Measurements from ENCODE around the gene IFNAR1. TPM values are rescaled to one million over a fixed set of nuclear protein-coding genes. Genes with fewer than 3 reads are reported as not detected.

IFNAR1 gene
- total and polyA plus RNA-seq, 2 donors (not counting 1 experiment from before 2014, with no cell fraction given) = 14.8 to 55.7 TPM

DNA sequence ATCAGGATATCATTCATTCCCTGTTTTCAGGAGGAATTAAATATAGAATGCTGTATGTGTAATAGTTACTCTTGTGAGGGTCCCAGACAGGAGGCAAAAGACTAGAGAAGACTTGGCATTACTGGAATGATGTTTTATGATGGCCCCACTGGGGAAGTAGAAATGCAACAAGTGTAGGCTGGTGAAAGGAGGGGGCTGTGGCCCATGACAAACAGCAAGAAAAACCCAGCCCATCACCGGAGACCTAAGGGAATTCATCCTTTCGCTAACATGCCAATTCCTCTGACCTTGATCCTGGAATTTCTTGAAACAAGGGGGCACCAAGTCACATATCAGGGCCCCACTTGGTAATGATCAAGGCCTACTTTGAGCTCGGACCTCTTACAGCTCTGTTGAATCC, 72.9 kb downstream of the IFNAR1 start:
- Histone ChIP-seq H3K79me2 (ENCODE audit: control insufficient read depth, insufficient read depth, low read length) (no peaks in the 10 kb centered on the region), H3K27ac (ENCODE audit: low read length in 2 of 2) (no peak overlapping the region), H3K9me3 (ENCODE audit: control extremely low read depth in 1 of 3, control insufficient read depth in 2 of 3, insufficient read depth in 1 of 3, low read length in 2 of 3) (peaks cover 0 to 12% (median 0%) of the 10 kb centered on the region in 3 donors), H3K36me3 (replicated peaks in 1 of 2; ENCODE audit: control extremely low read depth in 1 of 2, control insufficient read depth in 1 of 2, extremely low read depth in 1 of 2, insufficient read depth in 2 of 2, low read length in 1 of 2) (no peaks in the 10 kb centered on the region), H4K20me1 (ENCODE audit: control insufficient read depth, insufficient read depth, low read length, poor library complexity, severe bottlenecking) (no peaks in the 10 kb centered on the region), H3K9ac (ENCODE audit: low read length) (no peak overlapping the region), H3K4me3 (ENCODE audit: control extremely low read depth in 1 of 5, extremely low read depth in 1 of 5, insufficient read depth in 1 of 5, low read depth in 2 of 5, low read length in 4 of 5) (no peak overlapping the region), H2AFZ (ENCODE audit: insufficient read depth, low read depth, low read length, poor library complexity, severe bottlenecking) (no peak overlapping the region), H3K27me3 (replicated peaks in 1 of 4; ENCODE audit: control extremely low read depth in 1 of 4, control insufficient read depth in 3 of 4, insufficient read depth in 4 of 4, low read length in 3 of 4) (no peaks in the 10 kb centered on the region), H3K4me1 (ENCODE audit: control insufficient read depth in 2 of 2, insufficient read depth in 2 of 2, low read length in 2 of 2) (peaks cover 48 to 70% of the 10 kb centered on the region in 2 donors), H3K4me2 (replicated peaks; ENCODE audit: low read depth, low read length, poor library complexity, severe bottlenecking) (no peak overlapping the region)
- Mint-ChIP-seq H3K27me3 (no peaks in the 10 kb centered on the region), H3K4me3 (no peak overlapping the region), H3K9me3 (ENCODE audit: insufficient read depth) (no peaks in the 10 kb centered on the region), H3K27ac (peak overlapping the region; percentile 60), H3K4me1 (peaks cover 62% of the 10 kb centered on the region)
- no peak for DNase-seq
- no peak for ATAC-seq (ENCODE audit: low read depth)
- 100% methylated on average over 2 of the region's 3 CpGs for WGBS (ENCODE audit: insufficient coverage)
- POLR2A ChIA-PET = interaction anchor here (0.6 to 1.4 kb wide), 4 partner anchors 12 to 205 kb away, joined by 3 to 6 read pairs (median 4); no protein-coding TSS in a partner anchor
- TF ChIP-seq, protein P1, sequence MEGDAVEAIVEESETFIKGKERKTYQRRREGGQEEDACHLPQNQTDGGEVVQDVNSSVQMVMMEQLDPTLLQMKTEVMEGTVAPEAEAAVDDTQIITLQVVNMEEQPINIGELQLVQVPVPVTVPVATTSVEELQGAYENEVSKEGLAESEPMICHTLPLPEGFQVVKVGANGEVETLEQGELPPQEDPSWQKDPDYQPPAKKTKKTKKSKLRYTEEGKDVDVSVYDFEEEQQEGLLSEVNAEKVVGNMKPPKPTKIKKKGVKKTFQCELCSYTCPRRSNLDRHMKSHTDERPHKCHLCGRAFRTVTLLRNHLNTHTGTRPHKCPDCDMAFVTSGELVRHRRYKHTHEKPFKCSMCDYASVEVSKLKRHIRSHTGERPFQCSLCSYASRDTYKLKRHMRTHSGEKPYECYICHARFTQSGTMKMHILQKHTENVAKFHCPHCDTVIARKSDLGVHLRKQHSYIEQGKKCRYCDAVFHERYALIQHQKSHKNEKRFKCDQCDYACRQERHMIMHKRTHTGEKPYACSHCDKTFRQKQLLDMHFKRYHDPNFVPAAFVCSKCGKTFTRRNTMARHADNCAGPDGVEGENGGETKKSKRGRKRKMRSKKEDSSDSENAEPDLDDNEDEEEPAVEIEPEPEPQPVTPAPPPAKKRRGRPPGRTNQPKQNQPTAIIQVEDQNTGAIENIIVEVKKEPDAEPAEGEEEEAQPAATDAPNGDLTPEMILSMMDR (IDR thresholded peaks at IDR 0.05) = no peak
- no peak for TF ChIP-seq EZH2 (IDR thresholded peaks at IDR 0.05; ENCODE audit: borderline replicate concordance, insufficient read depth, low read depth, low read length, poor library complexity, severe bottlenecking)
- CTCF ChIA-PET = interaction anchor here (3.9 kb wide), 1 partner anchor 37 kb away, joined by 24 read pairs; no protein-coding TSS in a partner anchor
- intact Hi-C loops (cut with micrococcal nuclease) = no loop called here

DNA sequence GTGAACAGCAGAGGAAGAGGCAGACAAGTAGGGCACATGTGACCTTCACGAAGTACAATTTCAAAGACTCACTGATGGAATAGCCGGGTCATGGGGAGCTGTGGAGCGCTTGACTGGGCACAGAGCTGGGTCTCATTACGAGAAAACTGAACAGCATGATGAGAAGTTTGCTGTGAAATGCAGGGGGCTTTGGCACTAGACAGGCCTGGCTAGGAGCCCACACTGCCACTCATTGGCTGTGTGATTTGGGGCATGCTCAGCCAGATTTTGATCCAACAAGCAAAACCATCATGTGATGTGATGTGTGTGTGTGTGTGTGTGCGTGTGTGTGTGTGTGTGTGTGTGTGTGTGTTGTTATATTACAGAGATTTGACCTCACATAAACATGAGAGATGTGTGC, 73.6 kb downstream of the IFNAR1 start:
- H2AFZ ChIP-seq (ENCODE audit: insufficient read depth, low read depth, low read length, poor library complexity, severe bottlenecking) = no peak overlapping the region
- Mint-ChIP-seq H3K9me3 (ENCODE audit: insufficient read depth) (no peaks in the 10 kb centered on the region), H3K27me3 (no peaks in the 10 kb centered on the region), H3K4me3 (no peak overlapping the region), H3K27ac (peak overlapping the region; percentile 60), H3K4me1 (peaks cover 60% of the 10 kb centered on the region)
- intact Hi-C loops (cut with micrococcal nuclease) = no loop called here
- no peak overlapping the region for H3K27ac ChIP-seq (ENCODE audit: low read length in 2 of 2)
- no peaks in the 10 kb centered on the region for H3K36me3 ChIP-seq (replicated peaks in 1 of 2; ENCODE audit: control extremely low read depth in 1 of 2, control insufficient read depth in 1 of 2, extremely low read depth in 1 of 2, insufficient read depth in 2 of 2, low read length in 1 of 2)
- 79% methylated on average over 4 of the region's 5 CpGs for WGBS (ENCODE audit: insufficient coverage)
- H3K4me3 ChIP-seq (ENCODE audit: control extremely low read depth in 1 of 5, extremely low read depth in 1 of 5, insufficient read depth in 1 of 5, low read depth in 2 of 5, low read length in 4 of 5) = no peak overlapping the region
- ATAC-seq (ENCODE audit: low read depth) (no peak), DNase-seq (no peak)
- H4K20me1 ChIP-seq (ENCODE audit: control insufficient read depth, insufficient read depth, low read length, poor library complexity, severe bottlenecking) = no peaks in the 10 kb centered on the region
- H3K79me2 ChIP-seq (ENCODE audit: control insufficient read depth, insufficient read depth, low read length) = no peaks in the 10 kb centered on the region
- no peak overlapping the region for H3K4me2 ChIP-seq (replicated peaks; ENCODE audit: low read depth, low read length, poor library complexity, severe bottlenecking)
- TF ChIP-seq EZH2 (IDR thresholded peaks at IDR 0.05; ENCODE audit: borderline replicate concordance, insufficient read depth, low read depth, low read length, poor library complexity, severe bottlenecking) = no peak
- TF ChIP-seq, protein P1 (IDR thresholded peaks at IDR 0.05) = no peak
- H3K27me3 ChIP-seq (replicated peaks in 1 of 4; ENCODE audit: control extremely low read depth in 1 of 4, control insufficient read depth in 3 of 4, insufficient read depth in 4 of 4, low read length in 3 of 4) = no peaks in the 10 kb centered on the region
- H3K9me3 ChIP-seq (ENCODE audit: control extremely low read depth in 1 of 3, control insufficient read depth in 2 of 3, insufficient read depth in 1 of 3, low read length in 2 of 3) = peaks cover 0 to 12% (median 0%) of the 10 kb centered on the region in 3 donors
- H3K9ac ChIP-seq (ENCODE audit: low read length) = no peak overlapping the region
- ChIA-PET CTCF (interaction anchor here (3.9 kb wide), 1 partner anchor 37 kb away, joined by 24 read pairs; no protein-coding TSS in a partner anchor), POLR2A (no interaction called here)
- peaks cover 47 to 68% of the 10 kb centered on the region in 2 donors for H3K4me1 ChIP-seq (ENCODE audit: control insufficient read depth in 2 of 2, insufficient read depth in 2 of 2, low read length in 2 of 2)
